Measurements from ENCODE around the gene NUP155. TPM values are rescaled to one million over a fixed set of nuclear protein-coding genes. Genes with fewer than 3 reads are reported as not detected.
"Not testable (repeated sequence)": the region's sequence is repeated elsewhere in the genome, so short reads cannot be mapped to it uniquely, and the experiment has no call there.

The NUP155 gene
- total RNA-seq, 1 experiment from 2014 or later = 58.5 TPM

DNA sequence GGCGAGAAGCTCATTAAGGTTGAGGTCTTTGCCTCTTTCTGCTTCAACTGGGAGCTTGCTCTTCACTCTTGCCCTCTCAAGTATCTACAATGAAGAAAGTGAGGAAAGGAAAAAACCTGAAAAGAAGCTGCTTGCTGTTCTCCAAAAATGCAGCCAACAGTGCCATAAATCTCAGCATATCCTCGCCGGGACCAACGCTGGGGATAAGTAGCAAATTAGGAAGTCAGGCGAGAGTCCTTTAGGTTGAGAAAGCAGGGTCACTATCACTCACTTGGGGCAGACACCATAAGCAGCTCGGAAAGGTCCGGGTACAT, 399 bp downstream of the NUP155 start:
- Histone ChIP-seq H3K27me3 (ENCODE audit: control insufficient read depth, insufficient read depth, low read length) (no peaks in the 10 kb centered on the region), H3K27ac (ENCODE audit: low read length) (peak overlapping the region; percentile 94), H3K4me1 (ENCODE audit: control insufficient read depth, insufficient read depth, low read length) (peaks cover 12% of the 10 kb centered on the region; the same call in 1 of the 2 replicates), H3K4me3 (ENCODE audit: low read depth in 2 of 2, low read length in 2 of 2) (peak overlapping the region; percentile 86 to 100), H3K9me3 (ENCODE audit: control insufficient read depth, insufficient read depth, low read depth, low read length) (no peaks in the 10 kb centered on the region), H3K36me3 (ENCODE audit: control insufficient read depth, insufficient read depth, low read length) (no peaks in the 10 kb centered on the region; the same call in 1 of the 2 replicates)
- TF ChIP-seq TCF7L2 (IDR thresholded peaks at IDR 0.05; ENCODE audit: low read depth, low read length) (no peak), POLR2AphosphoS5 (IDR thresholded peaks at IDR 0.05; ENCODE audit: low read depth, low read length) (no peak), SIN3A (IDR thresholded peaks at IDR 0.05; ENCODE audit: borderline replicate concordance, insufficient read depth, low read depth, low read length) (no peak)
- TF ChIP-seq, protein P1, sequence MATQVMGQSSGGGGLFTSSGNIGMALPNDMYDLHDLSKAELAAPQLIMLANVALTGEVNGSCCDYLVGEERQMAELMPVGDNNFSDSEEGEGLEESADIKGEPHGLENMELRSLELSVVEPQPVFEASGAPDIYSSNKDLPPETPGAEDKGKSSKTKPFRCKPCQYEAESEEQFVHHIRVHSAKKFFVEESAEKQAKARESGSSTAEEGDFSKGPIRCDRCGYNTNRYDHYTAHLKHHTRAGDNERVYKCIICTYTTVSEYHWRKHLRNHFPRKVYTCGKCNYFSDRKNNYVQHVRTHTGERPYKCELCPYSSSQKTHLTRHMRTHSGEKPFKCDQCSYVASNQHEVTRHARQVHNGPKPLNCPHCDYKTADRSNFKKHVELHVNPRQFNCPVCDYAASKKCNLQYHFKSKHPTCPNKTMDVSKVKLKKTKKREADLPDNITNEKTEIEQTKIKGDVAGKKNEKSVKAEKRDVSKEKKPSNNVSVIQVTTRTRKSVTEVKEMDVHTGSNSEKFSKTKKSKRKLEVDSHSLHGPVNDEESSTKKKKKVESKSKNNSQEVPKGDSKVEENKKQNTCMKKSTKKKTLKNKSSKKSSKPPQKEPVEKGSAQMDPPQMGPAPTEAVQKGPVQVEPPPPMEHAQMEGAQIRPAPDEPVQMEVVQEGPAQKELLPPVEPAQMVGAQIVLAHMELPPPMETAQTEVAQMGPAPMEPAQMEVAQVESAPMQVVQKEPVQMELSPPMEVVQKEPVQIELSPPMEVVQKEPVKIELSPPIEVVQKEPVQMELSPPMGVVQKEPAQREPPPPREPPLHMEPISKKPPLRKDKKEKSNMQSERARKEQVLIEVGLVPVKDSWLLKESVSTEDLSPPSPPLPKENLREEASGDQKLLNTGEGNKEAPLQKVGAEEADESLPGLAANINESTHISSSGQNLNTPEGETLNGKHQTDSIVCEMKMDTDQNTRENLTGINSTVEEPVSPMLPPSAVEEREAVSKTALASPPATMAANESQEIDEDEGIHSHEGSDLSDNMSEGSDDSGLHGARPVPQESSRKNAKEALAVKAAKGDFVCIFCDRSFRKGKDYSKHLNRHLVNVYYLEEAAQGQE (IDR thresholded peaks at IDR 0.05; ENCODE audit: insufficient read depth in 1 of 2, low read depth in 2 of 2, low read length in 1 of 2) = no peak
- TF ChIP-seq, protein P2, sequence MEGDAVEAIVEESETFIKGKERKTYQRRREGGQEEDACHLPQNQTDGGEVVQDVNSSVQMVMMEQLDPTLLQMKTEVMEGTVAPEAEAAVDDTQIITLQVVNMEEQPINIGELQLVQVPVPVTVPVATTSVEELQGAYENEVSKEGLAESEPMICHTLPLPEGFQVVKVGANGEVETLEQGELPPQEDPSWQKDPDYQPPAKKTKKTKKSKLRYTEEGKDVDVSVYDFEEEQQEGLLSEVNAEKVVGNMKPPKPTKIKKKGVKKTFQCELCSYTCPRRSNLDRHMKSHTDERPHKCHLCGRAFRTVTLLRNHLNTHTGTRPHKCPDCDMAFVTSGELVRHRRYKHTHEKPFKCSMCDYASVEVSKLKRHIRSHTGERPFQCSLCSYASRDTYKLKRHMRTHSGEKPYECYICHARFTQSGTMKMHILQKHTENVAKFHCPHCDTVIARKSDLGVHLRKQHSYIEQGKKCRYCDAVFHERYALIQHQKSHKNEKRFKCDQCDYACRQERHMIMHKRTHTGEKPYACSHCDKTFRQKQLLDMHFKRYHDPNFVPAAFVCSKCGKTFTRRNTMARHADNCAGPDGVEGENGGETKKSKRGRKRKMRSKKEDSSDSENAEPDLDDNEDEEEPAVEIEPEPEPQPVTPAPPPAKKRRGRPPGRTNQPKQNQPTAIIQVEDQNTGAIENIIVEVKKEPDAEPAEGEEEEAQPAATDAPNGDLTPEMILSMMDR (IDR thresholded peaks at IDR 0.05) = no peak
- DNase-seq (ENCODE audit: low read depth, low spot score) (no peak), ATAC-seq (peak; percentile 74)
- in situ Hi-C loops (cut with HindIII; ENCODE audit: low pct_unique_long_range_greater_than_20kb, low sequenced_read_pairs) = no loop called here
- intact Hi-C loops (cut with micrococcal nuclease; ENCODE audit: unreplicated experiment) = no loop called here
- POLR2A ChIA-PET = interaction anchor here (0.6 to 1.2 kb wide), 4 partner anchors 9 to 345 kb away, joined by 3 to 9 read pairs (median 6); partner anchors contain the start of gene WDR70
- no TSS peak for BruUV-seq (replicated peaks)
- CTCF ChIA-PET = interaction anchor here (0.9 to 1.1 kb wide), 2 partner anchors 9 to 42 kb away, joined by 3 to 5 read pairs; partner anchors contain the start of gene WDR70

DNA sequence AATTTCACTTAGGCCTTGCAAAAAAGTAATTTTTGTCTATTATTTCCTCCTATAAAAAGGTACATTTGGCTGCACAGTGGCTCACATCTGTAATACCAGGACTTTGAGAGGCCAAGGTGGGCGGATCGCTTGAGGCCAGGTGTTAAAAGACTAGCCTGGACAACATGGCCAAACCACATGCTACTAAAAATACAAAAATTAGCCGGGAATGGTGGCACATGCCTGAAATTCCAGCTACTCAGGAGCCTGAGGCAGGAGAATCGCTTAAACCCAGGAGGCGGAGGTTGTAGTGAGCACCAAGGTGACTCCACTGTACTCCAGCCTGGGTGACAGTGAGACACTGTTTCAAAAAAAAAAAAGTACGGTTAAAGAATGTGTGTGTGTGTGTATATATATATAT, 15.7 kb downstream of the NUP155 start:
- Histone ChIP-seq H3K4me3 (ENCODE audit: low read depth in 2 of 2, low read length in 2 of 2) (no peak overlapping the region), H3K27ac (ENCODE audit: low read length) (no peak overlapping the region), H3K36me3 (ENCODE audit: control insufficient read depth, insufficient read depth, low read length) (peaks cover 14% of the 10 kb centered on the region), H3K9me3 (ENCODE audit: control insufficient read depth, insufficient read depth, low read depth, low read length) (no peaks in the 10 kb centered on the region), H3K27me3 (ENCODE audit: control insufficient read depth, insufficient read depth, low read length) (no peaks in the 10 kb centered on the region), H3K4me1 (ENCODE audit: control insufficient read depth, insufficient read depth, low read length) (no peaks in the 10 kb centered on the region)
- intact Hi-C loops (cut with micrococcal nuclease; ENCODE audit: unreplicated experiment) (no loop called here), in situ Hi-C loops (cut with HindIII; ENCODE audit: low pct_unique_long_range_greater_than_20kb, low sequenced_read_pairs) (no loop called here)
- DNase-seq (ENCODE audit: low read depth, low spot score) (no peak), ATAC-seq (no peak)
- no TSS peak for BruUV-seq (replicated peaks)
- TF ChIP-seq, protein P1 (IDR thresholded peaks at IDR 0.05; ENCODE audit: insufficient read depth in 1 of 2, low read depth in 2 of 2, low read length in 1 of 2) = no peak
- TF ChIP-seq TCF7L2 (IDR thresholded peaks at IDR 0.05; ENCODE audit: low read depth, low read length) (no peak), SIN3A (IDR thresholded peaks at IDR 0.05; ENCODE audit: borderline replicate concordance, insufficient read depth, low read depth, low read length) (no peak), POLR2AphosphoS5 (IDR thresholded peaks at IDR 0.05; ENCODE audit: low read depth, low read length) (no peak)
- TF ChIP-seq, protein P2 (IDR thresholded peaks at IDR 0.05) = no peak
- ChIA-PET CTCF (no interaction called here), POLR2A (no interaction called here)

DNA sequence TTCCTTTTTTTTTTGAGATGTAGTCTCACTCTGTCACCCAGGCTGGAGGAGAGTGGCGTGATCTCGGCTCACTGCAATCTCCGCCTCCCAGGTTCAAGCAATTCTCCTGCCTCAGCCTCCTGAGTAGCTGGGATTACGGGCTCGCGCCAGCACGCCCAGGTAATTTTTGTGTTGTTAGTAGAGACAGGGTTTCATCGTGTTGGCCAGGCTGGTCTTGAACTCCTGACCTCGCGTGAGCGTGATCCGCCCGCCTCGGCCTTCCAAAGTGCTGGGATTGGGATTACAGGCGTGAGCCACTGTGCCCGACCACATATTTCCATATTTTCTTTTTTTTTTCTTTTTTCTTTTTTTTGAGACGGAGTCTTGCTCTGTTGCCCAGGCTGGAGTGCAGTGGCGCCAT, 28.2 kb downstream of the NUP155 start:
- BruUV-seq (replicated peaks); in situ Hi-C loops (cut with HindIII; ENCODE audit: low pct_unique_long_range_greater_than_20kb, low sequenced_read_pairs); H3K4me3 ChIP-seq (ENCODE audit: low read depth in 2 of 2, low read length in 2 of 2); H3K9me3 ChIP-seq (ENCODE audit: control insufficient read depth, insufficient read depth, low read depth, low read length); CTCF ChIA-PET; H3K27ac ChIP-seq (ENCODE audit: low read length); ATAC-seq; DNase-seq (ENCODE audit: low read depth, low spot score); H3K27me3 ChIP-seq (ENCODE audit: control insufficient read depth, insufficient read depth, low read length); intact Hi-C loops (cut with micrococcal nuclease; ENCODE audit: unreplicated experiment); H3K4me1 ChIP-seq (ENCODE audit: control insufficient read depth, insufficient read depth, low read length); H3K36me3 ChIP-seq (ENCODE audit: control insufficient read depth, insufficient read depth, low read length): not testable (repeated sequence)
- POLR2A ChIA-PET = interaction anchor here (0.6 kb wide), 1 partner anchor 19 kb away, joined by 4 read pairs; no protein-coding TSS in a partner anchor

DNA sequence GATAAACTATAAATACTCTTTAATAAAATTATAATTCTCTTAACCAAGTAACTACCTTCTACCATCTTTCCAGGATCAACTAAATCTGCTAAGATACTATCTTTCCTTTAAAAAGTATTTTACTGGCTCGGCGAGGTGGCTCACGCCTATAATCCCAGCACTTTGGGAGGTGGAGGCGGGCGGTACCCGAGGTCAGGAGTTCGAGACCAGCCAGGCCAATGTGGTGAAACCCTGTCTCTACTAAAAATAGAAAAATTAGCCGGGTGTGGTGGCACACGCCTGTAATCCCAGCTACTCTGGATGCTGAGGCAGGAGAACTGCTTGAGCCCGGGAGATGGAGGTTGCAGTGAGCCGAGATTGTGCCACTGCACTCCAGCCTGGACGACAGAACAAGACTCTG, 36.2 kb downstream of the NUP155 start:
- H3K36me3 ChIP-seq (ENCODE audit: control insufficient read depth, insufficient read depth, low read length) = peaks cover 16% of the 10 kb centered on the region; the same call in 1 of the 2 replicates
- H3K4me3 ChIP-seq (ENCODE audit: low read depth in 2 of 2, low read length in 2 of 2); ATAC-seq; POLR2A ChIA-PET; intact Hi-C loops (cut with micrococcal nuclease; ENCODE audit: unreplicated experiment); H3K4me1 ChIP-seq (ENCODE audit: control insufficient read depth, insufficient read depth, low read length); BruUV-seq (replicated peaks); in situ Hi-C loops (cut with HindIII; ENCODE audit: low pct_unique_long_range_greater_than_20kb, low sequenced_read_pairs); H3K9me3 ChIP-seq (ENCODE audit: control insufficient read depth, insufficient read depth, low read depth, low read length); H3K27me3 ChIP-seq (ENCODE audit: control insufficient read depth, insufficient read depth, low read length); H3K27ac ChIP-seq (ENCODE audit: low read length); DNase-seq (ENCODE audit: low read depth, low spot score); CTCF ChIA-PET: not testable (repeated sequence)
